ENCODE results near the gene NXPH3. TPM values are rescaled to one million over a fixed set of nuclear protein-coding genes. Genes with fewer than 3 reads are reported as not detected.

The NXPH3 gene
- total RNA-seq, 4 donors from 2014 or later = 1.0 to 5.1 (median 1.2) TPM

DNA sequence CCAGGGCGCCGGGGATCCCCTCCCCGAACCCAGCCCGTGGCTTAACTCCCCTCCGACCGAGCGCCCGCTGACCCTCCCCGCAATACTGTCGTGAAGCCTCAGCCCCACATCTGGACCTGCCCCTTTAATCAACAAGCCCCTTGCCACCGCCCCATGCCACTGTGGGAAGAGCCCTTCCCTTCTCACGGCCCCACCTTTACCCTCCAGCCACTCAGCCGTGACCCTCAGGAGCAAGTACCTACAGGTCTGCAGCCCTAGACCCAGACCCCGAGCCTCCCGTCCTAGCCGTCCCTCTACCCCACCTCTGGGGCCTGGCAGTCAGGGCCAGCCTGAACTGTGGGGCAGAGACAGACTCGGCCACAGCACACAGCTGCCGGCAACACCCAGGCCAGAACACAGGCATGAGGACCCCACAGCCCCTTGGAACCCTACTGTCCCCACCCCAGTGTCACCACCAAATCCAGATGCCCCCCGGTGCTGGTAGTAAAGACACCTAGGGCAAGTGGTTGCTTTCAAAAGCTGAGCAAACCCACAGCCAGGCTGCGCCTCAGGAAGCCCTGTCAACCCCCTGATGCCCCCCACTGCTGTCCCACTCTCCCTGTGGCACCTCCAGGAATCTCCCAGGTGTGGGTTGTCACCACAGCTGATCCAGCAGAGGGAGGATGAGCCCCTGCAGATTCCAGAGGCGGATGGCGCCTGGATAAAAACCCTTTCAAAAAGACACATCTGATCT is 1.4 kb downstream of the NXPH3 start:
- no peaks in the 10 kb centered on the region for H3K9me3 ChIP-seq
- no peaks in the 10 kb centered on the region for H3K36me3 ChIP-seq
- WGBS, 2 donors = 20 to 35% methylated on average over 11 to 20 of the region's 22 CpGs
- peak overlapping the region in 2 of 3 donors; percentile 20 to 59 for H3K4me3 ChIP-seq (replicated peaks in 1 of 3)
- H3K27ac ChIP-seq = peak overlapping the region in 2 of 3 donors; percentile 46 to 60
- intact Hi-C loops (cut with DNase I) = loop anchor here (5.0 kb wide), 1 partner anchor 275 kb away; no protein-coding TSS in a partner anchor
- no peak for TF ChIP-seq POLR2A (IDR thresholded peaks at IDR 0.05)
- TF ChIP-seq, protein P1, sequence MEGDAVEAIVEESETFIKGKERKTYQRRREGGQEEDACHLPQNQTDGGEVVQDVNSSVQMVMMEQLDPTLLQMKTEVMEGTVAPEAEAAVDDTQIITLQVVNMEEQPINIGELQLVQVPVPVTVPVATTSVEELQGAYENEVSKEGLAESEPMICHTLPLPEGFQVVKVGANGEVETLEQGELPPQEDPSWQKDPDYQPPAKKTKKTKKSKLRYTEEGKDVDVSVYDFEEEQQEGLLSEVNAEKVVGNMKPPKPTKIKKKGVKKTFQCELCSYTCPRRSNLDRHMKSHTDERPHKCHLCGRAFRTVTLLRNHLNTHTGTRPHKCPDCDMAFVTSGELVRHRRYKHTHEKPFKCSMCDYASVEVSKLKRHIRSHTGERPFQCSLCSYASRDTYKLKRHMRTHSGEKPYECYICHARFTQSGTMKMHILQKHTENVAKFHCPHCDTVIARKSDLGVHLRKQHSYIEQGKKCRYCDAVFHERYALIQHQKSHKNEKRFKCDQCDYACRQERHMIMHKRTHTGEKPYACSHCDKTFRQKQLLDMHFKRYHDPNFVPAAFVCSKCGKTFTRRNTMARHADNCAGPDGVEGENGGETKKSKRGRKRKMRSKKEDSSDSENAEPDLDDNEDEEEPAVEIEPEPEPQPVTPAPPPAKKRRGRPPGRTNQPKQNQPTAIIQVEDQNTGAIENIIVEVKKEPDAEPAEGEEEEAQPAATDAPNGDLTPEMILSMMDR (IDR thresholded peaks at IDR 0.05) = no peak
- H3K27me3 ChIP-seq = no peaks in the 10 kb centered on the region
- peaks cover 9 to 28% of the 10 kb centered on the region in 2 donors for H3K4me1 ChIP-seq
- no peak for DNase-seq

DNA sequence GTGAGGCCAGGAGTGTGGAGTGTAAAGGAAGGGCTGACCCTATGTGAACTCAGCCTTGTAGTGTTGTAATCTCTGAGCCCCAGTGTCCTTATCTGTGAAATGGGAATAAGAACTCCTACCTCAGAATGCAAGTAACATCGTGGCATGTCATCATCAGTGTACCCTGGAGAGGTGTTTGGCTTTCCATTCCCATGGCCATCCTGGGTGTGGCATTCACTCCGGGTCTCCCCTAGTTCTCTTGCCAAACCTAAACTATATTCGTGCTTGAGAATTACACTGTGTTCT is 1.9 kb downstream of the NXPH3 start:
- 52 to 76% methylated on average over 3 of the region's 3 CpGs for WGBS, 2 donors
- intact Hi-C loops (cut with DNase I) = loop anchor here (5.0 kb wide), 1 partner anchor 275 kb away; no protein-coding TSS in a partner anchor
- no peak for DNase-seq
- peaks cover 9 to 28% of the 10 kb centered on the region in 2 donors for H3K4me1 ChIP-seq
- H3K9me3 ChIP-seq = no peaks in the 10 kb centered on the region
- no peaks in the 10 kb centered on the region for H3K36me3 ChIP-seq
- H3K27ac ChIP-seq = no peak overlapping the region
- no peaks in the 10 kb centered on the region for H3K27me3 ChIP-seq
- TF ChIP-seq POLR2A (IDR thresholded peaks at IDR 0.05) = no peak
- TF ChIP-seq, protein P1 (IDR thresholded peaks at IDR 0.05) = no peak
- no peak overlapping the region for H3K4me3 ChIP-seq (replicated peaks in 1 of 3)

DNA sequence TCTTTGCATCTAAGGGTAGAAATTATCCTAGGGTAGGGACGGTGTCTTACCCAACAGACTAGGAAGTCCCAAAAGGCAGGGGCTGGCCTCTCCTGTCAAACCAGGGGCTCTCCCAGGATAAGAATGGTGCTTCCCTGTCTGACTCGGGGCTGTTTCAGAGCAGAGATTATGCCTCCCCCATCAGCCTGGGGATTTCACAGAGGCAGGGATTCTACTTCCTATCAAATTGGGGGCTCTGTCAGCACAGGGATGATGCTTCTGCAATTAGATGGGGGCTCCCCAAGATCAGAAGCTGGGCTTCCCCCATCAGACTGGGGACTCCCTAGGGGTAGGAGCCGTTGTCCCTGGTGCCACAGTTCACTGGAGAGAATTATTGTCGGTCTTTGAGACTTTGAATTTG is 2.3 kb downstream of the NXPH3 start:
- Histone ChIP-seq H3K27ac (no peak overlapping the region), H3K4me1 (peaks cover 9 to 28% of the 10 kb centered on the region in 2 donors), H3K36me3 (no peaks in the 10 kb centered on the region), H3K9me3 (no peaks in the 10 kb centered on the region), H3K4me3 (replicated peaks in 1 of 3) (no peak overlapping the region), H3K27me3 (no peaks in the 10 kb centered on the region)
- WGBS, 2 donors = 69 to 81% methylated on average over 4 of the region's 4 CpGs
- no peak for TF ChIP-seq POLR2A (IDR thresholded peaks at IDR 0.05)
- TF ChIP-seq, protein P1 (IDR thresholded peaks at IDR 0.05) = no peak
- intact Hi-C loops (cut with DNase I) = loop anchor here (5.0 kb wide), 1 partner anchor 274 kb away; no protein-coding TSS in a partner anchor
- DNase-seq = no peak

DNA sequence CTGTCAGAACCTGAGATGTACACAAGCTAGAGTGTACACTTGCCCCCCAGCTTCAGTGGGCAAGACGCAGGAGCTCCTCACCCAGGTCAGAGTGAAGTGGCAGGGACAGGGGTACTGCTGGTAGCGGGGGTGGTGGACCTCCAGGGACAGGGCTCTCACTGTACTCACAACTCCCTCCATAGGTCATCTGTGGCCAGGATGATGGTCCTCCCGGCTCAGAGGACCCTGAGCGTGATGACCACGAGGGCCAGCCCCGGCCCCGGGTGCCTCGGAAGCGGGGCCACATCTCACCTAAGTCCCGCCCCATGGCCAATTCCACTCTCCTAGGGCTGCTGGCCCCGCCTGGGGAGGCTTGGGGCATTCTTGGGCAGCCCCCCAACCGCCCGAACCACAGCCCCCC is 2.7 kb downstream of the NXPH3 start:
- TF ChIP-seq, protein P1 (IDR thresholded peaks at IDR 0.05) = no peak
- TF ChIP-seq POLR2A (IDR thresholded peaks at IDR 0.05) = no peak
- H3K36me3 ChIP-seq = no peaks in the 10 kb centered on the region
- 92 to 100% methylated on average over 2 to 12 of the region's 13 CpGs for WGBS, 2 donors
- no peak overlapping the region for H3K27ac ChIP-seq
- H3K27me3 ChIP-seq = no peaks in the 10 kb centered on the region
- H3K9me3 ChIP-seq = no peaks in the 10 kb centered on the region
- peaks cover 9 to 28% of the 10 kb centered on the region in 2 donors for H3K4me1 ChIP-seq
- intact Hi-C loops (cut with DNase I) = loop anchor here (5.0 kb wide), 1 partner anchor 274 kb away; no protein-coding TSS in a partner anchor
- no peak overlapping the region for H3K4me3 ChIP-seq (replicated peaks in 1 of 3)
- no peak for DNase-seq

DNA sequence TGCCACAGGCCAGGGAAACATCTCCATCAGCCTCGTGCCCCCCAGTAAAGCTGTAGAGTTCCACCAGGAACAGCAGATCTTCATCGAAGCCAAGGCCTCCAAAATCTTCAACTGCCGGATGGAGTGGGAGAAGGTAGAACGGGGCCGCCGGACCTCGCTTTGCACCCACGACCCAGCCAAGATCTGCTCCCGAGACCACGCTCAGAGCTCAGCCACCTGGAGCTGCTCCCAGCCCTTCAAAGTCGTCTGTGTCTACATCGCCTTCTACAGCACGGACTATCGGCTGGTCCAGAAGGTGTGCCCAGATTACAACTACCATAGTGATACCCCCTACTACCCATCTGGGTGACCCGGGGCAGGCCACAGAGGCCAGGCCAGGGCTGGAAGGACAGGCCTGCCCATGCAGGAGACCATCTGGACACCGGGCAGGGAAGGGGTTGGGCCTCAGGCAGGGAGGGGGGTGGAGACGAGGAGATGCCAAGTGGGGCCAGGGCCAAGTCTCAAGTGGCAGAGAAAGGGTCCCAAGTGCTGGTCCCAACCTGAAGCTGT is 3.4 kb downstream of the NXPH3 start:
- no peak overlapping the region for H3K27ac ChIP-seq
- no peaks in the 10 kb centered on the region for H3K36me3 ChIP-seq
- H3K4me3 ChIP-seq (replicated peaks in 1 of 3) = no peak overlapping the region
- WGBS, 2 donors = 78 to 87% methylated on average over 9 to 17 of the region's 17 CpGs
- H3K4me1 ChIP-seq = peaks cover 9 to 28% of the 10 kb centered on the region in 2 donors
- intact Hi-C loops (cut with DNase I) = loop anchor here (5.0 kb wide), 1 partner anchor 273 kb away; no protein-coding TSS in a partner anchor
- DNase-seq = no peak
- H3K9me3 ChIP-seq = no peaks in the 10 kb centered on the region
- TF ChIP-seq, protein P1 (IDR thresholded peaks at IDR 0.05) = no peak
- no peak for TF ChIP-seq POLR2A (IDR thresholded peaks at IDR 0.05)
- H3K27me3 ChIP-seq = no peaks in the 10 kb centered on the region

Measured in thyroid gland (tissue), 4 donors.